Anterior cingulate cortex (tissue), 58 donors: ENCODE data around the gene ADRA2C.

Experiments used
- DNase-seq, 58 donors: peaks; one replicate each; lab custom pipeline; 2025; lab: John Stamatoyannopoulos, UW

The ADRA2C gene

DNA sequence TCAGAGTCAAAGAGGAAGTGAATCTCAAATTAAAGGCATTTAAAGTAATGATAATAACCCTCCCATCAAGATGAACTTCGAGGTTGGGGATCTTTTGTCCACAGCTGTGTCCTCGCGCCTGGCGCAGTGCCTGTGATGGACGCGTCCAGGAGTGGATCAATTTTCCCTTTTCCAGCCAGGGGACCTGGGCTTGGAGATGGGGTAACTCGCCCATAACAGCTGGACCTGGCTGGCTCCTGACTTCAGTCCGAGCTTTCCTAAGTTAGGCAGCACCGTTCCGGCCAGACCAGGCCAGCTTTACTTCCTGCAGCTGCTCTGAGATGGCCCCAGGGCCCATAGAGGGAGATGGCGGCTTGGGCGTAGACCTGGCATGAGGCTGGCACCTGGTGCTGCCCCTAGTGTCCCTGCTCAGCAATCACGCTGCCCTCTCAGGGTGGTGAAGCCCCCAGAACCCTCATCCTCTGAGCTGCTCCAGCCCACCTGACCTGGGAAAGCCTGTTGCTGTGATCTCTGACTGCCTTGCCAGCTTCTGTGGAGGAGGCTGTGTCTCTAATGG, 23.9 kb downstream of the ADRA2C start:
- no peak for DNase-seq

DNA sequence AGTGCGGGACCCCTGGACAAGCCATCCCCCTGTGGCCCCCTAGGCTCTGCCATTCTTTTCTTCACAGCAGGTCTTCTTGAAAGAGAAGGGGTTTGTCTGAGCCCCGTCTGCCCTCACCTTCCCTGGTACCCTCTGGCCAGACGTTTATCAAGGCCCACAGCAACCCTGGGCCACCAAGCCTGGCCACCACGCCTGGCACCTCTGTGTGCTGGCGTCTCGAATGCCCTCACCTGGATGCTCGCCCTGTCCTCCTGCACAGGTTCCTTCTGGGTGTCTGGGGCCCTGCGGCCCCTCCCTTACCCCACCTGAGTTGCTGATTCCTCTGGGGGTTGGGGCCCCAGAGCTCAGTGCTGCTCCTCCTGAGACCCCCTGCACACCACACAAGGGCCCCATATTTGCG, 25.1 kb downstream of the ADRA2C start:
- DNase-seq, result no peak

DNA sequence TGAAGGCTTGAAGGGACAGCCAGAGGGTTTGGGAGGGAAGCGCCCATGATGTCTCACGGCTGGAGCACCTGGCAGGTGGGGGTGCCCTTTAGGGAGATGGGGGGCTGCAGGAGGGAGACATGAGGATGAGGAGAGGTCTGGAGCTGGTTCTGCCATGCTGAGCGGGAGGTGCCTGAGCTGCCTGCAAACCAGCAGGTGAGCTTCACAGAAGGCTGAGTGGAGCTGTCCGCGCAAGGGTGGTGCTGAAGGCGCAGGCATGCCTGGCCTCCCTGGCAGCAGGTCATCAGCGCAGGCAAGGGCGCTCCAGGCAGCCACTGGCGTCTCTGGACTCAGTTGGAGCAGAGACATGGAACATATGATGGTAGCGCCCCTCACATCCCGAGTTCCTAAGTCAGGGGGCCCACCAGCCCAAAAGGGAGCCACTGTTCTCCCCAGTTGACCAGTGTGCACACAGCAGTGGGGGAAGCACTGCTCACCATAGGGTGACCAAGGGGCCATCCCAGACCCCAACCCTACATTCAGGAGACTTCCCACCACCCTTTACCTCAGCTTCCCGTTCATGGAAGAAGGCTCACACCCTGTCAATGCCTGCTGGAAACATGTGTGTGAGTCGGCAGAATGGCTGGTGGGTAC, 25.8 kb downstream of the ADRA2C start:
- no peak for DNase-seq

DNA sequence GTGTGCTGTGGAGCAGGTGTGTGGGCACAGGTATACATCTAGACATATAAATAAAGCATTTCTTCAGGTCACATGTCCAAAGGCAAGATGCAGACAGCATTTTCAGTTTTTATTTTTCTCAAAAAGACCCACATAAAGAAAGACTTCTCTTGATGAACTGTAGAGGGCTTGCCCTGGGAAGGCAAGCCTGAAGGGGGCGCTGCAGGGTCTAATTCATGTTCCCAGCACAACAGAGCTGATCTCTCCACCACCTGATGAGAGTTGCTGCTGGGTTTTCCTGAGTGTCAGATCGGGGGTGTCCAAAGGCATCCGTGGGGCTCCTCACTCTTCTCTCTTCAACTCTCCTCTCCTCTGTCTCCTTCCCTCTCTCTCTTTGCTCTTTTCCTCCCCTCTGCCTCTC, 26.6 kb downstream of the ADRA2C start:
- no peak for DNase-seq

DNA sequence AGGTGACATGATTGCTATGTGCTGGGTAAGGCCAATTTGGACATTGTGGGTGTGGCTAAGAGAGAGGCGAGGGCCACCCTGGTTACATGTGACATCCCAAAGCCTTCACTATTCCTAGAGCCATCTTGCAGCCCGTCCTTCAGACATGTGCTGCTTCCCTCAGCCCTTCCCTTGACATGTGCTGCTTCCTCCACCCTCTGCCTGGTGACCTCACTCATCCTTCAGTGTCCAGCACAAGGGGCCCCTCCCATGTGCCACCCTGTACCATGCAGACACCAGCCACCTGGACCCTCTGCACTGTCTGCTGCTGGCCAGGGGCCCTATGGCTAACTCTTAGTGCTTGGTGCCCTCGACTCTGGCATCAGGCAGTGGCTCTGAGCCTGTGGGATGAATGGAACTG, 27.4 kb downstream of the ADRA2C start:
- DNase-seq, result no peak

DNA sequence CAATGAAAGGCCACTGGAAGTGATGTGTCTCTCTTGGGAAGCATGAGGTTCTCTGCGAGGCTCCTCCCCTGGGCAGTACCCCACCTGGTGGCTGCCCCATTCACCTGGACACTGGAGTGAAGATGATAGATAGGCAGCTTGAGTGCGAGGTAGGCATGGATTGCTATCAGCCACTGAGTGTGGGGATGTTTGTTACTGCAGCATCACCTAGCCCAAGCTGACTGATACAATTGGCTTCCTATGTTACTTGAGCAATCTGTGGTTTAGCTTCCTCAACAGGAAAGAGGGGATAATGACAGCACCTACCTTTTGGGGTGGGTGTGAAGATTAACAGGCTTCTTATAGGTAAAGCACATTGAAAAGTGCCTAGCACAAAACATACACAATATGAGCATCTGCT, 30.8 kb downstream of the ADRA2C start:
- no peak for DNase-seq

DNA sequence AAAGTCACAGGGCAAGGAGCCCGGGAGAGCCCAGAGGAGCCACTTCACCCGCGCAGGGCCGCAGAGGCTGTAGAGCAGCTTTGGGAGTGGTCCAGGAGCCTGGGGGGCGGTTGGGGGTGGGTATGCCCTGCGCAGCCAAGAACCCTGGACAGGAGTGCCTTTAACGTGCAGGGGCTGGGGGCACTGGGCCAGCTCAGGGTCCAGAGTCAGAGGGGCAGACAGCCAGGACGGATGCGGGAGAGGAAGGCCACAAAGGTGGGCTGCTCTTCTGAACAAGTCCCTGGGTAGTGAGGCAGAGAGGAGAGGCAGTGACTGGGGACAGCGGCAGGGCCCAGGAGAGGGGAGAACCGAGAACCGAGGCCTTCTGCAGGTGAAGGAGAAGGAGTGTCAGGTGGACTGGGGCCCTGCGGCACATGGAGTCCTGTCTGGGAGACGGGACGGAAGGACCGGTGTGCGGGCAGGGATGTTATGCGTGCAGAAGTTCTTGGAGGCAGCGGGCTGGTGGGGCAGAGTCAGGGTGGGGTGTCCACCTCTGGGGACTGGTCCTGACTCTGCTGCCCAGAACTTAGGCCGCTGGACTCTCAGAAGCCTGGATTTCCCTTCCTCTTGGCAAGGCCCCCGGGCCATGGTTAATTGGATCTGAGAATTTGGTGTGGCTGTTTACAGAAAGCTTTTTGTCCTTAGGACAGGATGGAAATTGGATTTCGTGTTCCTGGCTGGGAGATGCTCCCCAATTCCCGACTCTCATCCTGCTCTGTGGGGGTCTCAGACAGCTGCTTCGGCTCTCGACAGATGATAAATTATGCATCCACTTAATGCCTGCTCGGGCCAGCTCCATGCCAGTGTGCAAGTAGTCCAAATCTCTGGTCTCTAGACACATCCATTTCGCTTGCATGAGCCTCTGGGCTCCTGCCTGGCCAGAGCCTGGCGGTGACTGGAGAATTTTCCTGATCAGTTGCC, 31.9 kb downstream of the ADRA2C start:
- DNase-seq, result no peak

DNA sequence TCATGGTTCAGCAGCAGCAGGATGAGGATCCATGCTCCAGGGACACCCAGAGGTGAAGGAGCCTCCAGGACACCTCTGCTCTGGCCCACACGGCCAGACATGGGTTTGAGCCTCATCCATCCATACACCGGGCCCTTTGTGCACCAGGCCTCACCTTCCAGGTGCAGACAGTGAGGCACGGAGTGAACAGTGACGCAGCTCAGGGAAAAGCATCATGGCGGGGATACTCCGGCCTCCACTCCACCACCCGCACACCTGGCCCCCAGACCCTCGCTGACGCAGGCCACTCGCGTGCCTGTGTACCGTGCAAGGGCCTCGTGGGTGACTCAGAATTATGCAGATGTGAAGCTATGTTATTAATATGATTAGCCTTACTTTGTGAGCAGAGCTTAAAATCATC, 33.3 kb downstream of the ADRA2C start:
- DNase-seq, result no peak

DNA sequence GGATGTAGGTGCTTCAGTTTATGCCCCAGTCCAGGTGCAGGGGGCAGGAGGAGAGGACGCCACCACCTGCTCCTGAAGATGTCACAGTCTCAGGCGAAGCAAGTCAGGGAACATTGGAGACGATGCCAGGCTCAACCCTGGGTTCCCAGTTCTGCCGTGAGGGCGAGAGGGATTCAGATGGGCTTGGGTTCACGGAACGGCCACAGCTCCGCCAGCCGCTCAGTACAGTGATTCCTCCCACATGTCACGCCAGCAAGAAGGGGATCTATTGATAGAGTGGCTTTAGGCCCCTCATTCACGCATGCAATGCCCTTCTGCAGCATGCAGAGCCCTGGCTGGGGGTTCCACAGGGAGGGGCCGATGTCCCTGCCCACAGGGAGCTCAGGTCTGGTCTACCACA, 34.2 kb downstream of the ADRA2C start:
- DNase-seq, result no peak

DNA sequence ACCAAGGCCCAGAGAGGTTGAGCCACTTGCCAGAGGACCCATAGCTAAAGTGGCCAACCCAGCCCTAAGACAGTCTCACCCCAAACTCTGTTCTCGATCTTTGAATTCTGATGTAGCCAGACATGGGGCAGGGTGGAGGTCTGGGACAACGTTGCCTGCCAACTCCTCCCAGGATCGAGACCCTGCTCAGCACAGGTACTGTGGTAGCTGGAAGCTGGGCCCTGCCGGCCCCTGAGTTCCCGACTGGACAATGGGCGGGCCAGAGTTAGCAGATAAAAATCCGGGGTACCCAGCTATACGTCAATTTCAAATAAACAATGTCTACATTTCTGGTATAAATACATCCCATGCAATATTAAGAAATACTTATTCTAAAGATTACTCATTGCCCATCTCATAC, 35.3 kb downstream of the ADRA2C start:
- no peak for DNase-seq

DNA sequence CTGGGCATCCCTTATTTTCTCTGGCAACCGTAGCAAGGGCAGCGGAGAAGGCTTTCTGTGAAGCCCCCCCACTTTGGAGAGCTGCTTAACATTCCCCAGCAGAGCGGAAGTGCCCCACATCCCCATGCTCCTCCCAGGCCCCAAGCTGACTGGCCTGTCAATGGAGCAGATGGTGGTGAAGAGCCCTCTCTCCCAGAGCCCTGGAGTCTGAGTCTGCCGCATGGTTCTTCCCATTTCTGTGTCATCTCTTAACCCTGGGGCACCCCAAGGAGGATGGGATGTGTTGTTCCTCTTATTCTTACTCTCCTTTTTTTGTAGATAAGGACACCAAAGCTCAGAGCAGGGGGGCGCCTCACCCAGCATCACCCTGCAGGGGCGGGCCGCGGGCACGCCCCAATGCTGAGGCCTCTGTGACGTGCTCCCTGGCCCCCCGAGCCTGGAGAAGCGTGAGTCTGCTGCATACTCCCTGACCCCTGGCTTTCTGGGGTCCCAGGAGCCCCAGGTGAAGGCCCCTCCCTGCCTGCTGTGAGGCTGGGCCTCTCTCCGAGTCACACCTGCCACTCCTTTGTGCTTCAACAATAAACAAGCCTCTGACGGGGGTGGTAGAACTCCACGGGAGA, 35.9 kb downstream of the ADRA2C start:
- DNase-seq, result no peak

DNA sequence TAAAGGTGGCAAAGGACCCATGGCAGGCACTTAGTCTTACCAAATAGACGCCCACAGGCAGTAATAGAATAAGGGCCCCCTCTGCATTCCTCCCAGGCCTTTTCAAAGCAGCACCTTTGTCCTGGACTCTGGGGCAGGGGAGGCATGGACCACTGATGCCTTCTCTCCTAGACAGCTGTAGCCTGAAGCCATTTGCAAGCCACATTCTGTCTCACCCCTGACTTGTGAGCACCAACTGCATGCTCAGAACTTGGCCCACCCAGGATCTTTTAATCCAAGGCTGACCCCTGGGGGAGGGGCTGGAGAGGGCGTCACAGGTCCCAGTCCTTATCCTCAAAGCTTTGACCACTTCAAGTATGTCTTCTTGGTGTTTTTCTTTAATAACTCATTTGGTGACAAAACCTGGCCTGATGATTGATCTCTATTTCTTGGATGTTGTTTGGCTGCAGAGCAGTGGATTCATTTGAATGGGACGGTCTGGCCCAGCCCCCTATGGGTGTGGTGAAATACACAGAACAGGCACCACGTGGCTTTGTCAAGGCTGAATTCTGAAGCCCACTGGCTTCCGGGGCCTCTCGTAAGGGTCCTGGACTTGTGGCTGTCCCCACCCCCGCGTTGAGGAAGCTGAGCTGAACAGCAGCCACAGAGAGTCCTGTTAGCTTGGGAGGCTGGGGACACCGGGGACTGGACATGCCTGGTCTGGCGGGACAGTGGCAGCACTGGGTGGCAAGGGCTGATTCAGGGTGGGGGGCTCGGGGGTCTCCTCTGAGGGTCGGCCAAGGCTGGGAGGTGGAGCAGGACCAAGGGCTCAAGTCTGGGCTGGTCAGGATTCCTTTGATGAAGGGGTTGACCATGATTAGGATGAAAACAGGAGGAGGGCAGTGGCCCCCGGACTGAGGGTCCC, 36.6 kb downstream of the ADRA2C start:
- DNase-seq, result no peak

DNA sequence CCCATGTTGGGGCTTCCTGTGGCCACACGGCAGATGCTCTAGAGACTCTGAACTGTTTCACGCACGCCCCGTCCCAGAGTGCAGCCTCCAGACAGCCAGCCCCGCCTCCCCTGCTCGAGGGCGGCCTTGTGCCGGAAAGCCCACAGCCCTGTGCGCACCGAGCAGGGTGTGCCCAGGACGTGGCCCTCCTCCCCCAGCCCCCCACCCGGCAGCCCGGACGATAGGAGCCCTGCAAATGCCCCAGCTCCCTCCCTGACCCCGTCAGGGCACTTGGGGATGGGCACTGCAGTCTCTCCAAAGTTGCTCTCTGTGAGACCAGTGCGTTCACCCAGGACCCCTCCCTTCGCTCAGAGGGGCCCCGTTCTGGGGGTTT, 37.3 kb downstream of the ADRA2C start:
- no peak for DNase-seq

DNA sequence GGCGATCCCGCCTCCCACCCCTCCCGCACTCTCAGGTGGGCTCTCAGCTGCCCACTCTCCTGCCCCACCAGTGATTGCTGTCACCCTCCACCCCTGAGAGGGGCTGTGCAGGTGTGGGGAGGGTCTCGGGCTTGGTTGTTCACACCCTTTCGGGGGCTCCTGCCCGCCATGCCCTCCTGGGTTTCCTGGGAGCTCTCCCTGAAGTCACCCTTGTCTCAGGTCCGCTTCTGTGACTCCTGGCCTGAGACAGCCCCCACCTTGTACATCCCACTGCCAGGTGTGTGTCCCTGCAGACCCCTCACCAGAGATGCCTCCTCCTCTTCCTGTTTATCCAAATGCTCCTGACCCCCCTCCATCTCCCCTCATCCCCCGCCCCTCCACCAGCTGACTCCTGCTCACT, 37.8 kb downstream of the ADRA2C start:
- no peak for DNase-seq

DNA sequence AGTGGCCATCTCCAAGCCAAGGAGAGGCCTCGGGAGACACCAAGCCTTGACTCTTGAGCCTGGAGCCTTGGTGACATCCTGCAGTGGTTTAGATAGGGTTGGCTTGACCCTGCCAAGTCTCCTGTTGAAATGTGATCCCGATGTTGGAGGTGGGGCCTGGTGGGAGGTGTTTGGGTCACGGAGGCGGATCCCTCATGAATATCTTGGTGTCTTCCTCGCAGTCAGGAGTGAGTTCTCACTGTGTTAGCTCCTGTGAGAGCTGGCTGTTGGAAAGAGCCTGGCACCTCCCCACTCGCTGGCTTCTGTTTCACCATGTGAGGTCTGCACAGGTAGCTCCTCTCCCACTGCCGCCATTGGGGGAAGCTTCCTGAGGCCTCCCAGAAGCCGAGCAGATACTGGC, 38.8 kb downstream of the ADRA2C start:
- no peak for DNase-seq

DNA sequence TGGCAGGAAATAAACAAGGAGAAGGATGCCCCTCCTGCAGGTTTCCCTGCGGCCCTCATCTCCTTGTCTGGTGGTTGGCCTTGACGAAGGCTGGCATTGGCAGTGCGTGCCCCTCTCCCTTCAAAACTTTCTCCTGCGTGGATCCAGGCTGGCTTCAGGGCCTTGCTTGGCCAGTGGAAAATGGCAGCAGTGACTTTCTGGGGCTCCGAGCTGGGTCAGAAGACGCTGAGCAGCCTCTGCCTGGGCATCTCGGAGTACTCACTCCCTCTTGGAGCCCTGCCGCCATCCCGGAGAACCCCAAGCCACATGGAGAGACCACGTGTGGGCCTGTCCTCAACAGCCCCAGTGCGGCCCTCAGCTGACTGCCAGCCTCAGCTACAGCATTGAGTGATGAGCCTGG, 39.5 kb downstream of the ADRA2C start:
- DNase-seq, result no peak

DNA sequence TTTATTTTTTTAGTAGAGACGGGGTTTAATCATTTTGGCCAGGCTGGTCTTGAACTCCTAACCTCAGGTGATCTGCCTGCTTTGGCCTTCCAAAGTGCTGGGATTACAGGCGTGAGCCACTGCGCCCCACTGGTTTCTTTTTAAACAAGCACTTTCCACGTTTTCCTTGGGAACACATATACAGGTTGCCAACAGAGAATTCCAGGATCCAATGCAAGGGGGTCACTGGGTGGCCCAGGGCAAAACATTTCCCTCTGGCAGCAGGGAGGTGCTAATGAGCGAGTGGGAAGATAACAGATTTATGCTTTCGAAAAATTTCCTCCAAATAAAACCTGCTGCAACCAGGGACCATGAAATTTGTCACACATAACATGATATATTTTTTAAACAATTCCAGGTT, 41.1 kb downstream of the ADRA2C start:
- DNase-seq, result no peak

DNA sequence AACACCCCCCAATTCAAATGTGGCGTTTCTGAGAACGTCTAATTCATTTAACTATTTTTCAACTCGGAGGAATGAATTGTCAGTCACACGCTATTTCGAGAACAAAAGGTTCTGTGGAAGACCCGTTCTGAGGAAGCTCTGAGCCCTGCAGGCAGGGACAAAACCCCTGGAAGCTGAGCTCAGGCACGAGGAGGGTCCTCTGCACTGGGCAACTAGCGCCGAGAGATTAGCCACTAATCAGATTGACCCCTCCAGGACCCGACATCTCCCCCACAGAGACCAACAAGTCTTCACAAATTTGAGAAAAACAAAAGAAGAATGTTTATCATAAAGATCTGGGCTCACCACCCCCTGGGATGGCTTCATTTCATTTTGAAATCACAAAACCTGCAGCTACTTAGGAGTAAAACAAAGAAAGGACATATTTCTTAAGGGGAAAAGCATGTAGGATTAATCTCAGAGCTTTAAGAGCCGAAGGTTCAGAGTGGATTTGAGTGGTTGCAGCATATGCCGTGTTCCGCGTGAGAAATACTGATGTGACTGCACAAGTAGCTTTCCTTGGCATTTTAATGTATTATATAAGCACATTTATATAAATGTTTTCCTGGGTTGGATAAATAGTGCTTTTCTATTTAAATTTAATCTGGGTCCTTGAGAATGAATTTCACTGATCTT, 41.8 kb downstream of the ADRA2C start:
- peak in 2 of 58 donors; percentile 7 to 10 for DNase-seq

DNA sequence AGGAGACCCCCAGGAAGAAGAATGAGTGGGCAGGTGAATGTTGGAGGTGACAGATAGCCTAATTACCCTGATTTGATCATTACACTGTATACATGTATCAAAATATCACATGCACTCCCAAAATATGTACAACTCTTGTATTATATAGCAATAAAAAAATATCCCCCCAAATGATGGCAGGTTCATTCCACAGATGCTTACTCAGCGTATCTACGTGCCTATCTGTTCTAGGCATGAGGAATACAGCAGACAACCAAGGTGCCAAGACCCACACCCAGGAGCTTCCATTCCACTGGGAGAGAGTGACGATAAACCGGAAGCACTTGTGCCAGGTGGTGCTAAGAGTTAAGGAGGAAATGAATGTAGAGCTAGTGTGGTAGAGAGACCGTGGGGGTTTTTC, 42.4 kb downstream of the ADRA2C start:
- no peak for DNase-seq

DNA sequence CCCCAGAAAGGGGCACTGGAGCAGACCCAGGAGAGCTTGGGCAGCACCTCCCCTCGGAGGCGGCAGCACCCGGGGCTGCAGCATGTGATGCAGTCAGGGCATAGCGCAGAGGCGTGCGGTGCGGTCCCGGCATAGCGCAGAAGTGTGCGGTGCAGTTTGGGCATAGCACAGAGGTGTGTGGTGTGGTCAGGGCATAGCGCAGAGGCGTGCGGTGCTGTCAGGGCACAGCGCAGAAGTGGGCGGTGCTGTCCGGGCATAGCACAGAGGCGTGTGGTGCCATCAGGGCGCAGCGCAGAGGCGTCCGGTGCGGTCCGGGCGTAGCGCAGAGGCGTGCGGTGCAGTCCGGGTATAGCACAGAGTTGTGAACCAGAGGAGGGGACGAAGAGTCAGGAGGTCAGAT, 42.8 kb downstream of the ADRA2C start:
- DNase-seq, result no peak
